ENCODE data around the gene CEBPG. TPM values are rescaled to one million over a fixed set of nuclear protein-coding genes. Genes with fewer than 3 reads are reported as not detected.

Gene CEBPG
- polyA plus RNA-seq, 5 donors = 17.6 to 25.0 (median 19.3) TPM

DNA sequence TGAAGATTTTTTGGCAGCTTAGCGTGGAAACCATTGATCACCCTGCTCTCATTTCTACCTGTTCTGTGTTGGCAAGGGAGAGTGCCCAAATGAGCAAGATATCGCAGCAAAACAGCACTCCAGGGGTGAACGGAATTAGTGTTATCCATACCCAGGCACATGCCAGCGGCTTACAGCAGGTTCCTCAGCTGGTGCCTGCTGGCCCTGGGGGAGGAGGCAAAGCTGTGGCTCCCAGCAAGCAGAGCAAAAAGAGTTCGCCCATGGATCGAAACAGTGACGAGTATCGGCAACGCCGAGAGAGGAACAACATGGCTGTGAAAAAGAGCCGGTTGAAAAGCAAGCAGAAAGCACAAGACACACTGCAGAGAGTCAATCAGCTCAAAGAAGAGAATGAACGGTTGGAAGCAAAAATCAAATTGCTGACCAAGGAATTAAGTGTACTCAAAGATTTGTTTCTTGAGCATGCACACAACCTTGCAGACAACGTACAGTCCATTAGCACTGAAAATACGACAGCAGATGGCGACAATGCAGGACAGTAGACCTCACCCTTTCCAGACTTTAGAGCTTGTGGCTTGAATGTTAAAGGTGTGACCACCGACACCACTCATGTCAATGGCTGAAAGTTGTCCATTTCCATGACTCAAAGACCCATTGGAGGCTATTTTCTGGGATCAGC, 5.8 kb downstream of the CEBPG start:
- DNase-seq = no peak

GRCh38 chr19:33381101-33381500, 7.6 kb downstream of the CEBPG start:
- DNase-seq = no peak

DNA sequence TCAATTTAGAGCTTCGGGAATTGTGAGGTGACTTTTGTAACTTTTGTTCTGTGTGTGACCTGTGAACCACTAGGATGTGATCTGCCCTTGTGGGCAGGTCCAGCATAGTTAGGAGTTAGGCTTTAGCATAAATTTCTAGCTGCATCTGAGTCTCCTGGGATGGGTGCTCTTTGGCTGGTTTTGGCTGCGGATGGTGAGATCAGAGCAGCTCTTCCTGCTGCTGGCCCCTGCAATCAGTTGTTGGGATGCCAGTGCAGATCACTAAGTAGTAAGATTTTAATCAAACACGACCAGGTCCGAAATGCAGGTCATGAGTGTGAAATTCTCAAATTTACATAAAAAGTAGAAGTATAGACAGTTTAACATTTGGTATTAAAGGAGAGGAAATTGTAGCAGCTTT, 8.5 kb downstream of the CEBPG start:
- no peak for DNase-seq

- DNase-seq = no peak
Measured at GRCh38 chr19:33382982-33383381, 9.5 kb downstream of the CEBPG start.

DNA sequence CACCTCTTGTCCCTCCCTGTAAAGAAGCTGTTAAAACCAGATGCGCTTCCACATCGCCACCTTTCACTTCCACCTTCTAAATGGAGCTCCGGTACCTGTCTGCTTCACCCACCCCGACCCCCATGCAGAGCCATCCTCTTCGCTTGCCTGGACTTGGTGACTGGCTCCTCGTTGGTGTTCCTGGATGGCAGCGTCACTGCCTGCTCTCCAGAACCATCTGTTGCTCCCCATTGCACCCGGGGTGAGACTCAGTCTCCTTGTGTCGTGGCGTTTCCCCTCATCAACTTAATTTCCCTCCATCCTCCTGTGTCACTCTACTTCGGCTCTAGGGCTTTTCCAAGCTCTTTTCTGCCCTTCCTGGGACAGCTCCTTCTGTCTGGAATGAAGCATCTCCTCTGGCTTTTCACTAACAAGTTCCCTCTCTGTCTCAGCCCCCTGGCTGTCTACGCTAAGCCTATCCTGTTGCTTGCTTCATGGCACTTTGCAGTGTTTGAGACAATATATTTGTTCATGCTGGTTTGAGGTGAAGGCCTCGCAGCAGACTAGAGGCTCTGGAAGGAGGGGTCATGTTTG, 10.3 kb downstream of the CEBPG start:
- no peak for DNase-seq

- DNase-seq = no peak
Measured at GRCh38 chr19:33384983-33385382, 11.5 kb downstream of the CEBPG start.

DNA sequence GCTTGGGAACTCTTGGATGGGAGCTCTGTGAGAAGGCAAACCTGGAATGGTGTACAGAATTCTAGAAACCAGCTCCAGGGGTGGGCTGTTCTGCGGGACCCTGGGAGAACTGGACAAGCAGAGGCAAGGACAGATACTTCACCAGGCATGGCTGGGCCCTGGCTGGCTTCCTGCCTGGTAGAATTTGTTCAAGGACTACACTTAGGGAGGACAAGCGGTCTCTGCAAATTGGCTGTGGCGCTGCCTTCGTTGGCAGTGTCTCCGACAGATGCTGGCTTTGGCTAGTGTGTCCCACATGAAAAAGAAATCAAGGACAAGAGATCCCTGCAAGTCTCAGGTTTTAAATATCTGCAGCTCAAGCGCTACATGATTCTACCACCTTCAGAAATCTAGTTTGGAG, 12.4 kb downstream of the CEBPG start:
- no peak for DNase-seq

GRCh38 chr19:33386361-33386858, 12.9 kb downstream of the CEBPG start:
- no peak for DNase-seq

GRCh38 chr19:33387351-33388230, 14.1 kb downstream of the CEBPG start:
- no peak for DNase-seq

DNA sequence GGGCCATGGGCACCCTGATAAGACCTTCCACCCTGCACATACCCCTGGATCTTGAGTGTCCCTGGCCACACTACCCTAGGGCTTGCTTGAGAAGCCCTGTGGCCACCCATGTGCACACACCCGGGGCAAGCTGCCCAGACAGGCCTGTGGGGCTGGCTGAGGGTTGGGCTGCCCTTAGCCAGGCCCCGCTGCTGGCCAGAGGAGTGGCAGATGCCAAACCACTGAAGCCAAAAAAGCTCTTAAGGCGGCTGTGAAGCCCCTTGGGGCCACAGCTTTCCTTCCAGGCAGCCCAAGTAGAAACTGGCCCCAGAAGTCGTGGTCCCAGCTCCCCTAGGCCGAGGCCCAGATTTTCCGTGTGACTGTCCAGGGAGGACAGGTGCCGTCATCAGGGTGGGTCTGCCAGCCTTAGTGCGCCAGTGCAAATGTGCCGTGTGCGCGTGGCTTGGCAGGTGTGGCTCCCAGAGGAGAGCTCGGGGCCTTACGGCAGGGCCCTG, 14.8 kb downstream of the CEBPG start:
- no peak for DNase-seq

- DNase-seq = no peak
Measured at GRCh38 chr19:33388725-33389420, 15.4 kb downstream of the CEBPG start.

GRCh38 chr19:33389421-33390100, 16.1 kb downstream of the CEBPG start:
- no peak for DNase-seq

DNA sequence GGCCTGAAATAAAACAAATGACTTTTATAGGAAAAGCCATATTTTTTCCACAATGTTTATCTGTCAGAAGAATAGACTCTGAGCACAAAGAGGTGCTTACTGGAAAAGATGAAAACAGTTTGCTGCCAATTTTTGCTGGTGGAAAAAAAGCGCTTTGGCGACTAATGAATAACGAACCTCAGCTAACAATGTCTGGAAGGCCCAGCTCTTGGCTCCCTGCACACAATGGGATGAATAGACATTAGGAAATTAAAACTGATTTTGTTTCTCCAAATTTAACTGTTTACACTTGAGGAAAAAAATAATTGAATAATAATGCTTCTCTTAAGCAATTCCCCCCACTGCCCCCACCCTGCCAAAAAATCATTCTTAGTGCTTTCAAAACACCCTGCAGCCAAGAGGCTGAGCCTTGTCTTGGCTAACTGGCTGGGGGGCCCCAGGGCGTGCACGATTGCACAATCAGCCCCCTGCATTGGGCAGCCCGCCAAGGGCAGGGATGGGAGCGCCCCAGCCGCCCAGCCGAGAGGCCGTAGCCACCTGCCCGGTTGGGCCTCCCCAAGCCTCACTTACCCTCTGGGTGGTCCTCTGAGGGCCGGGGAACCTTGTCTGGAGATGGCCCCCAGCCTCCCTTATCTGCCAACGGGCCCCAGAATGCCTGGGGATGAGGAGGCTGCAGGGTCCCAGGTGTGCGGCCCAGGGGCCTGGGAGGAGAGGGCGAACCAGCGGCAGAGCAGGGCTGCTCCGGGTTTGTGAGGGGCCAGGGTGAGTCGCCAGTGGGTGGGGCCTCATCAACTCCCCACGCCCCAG, 16.8 kb downstream of the CEBPG start:
- peak; percentile 83 to 85 for DNase-seq

- DNase-seq = no peak
Measured at GRCh38 chr19:33390908-33391630, 17.6 kb downstream of the CEBPG start.

DNA sequence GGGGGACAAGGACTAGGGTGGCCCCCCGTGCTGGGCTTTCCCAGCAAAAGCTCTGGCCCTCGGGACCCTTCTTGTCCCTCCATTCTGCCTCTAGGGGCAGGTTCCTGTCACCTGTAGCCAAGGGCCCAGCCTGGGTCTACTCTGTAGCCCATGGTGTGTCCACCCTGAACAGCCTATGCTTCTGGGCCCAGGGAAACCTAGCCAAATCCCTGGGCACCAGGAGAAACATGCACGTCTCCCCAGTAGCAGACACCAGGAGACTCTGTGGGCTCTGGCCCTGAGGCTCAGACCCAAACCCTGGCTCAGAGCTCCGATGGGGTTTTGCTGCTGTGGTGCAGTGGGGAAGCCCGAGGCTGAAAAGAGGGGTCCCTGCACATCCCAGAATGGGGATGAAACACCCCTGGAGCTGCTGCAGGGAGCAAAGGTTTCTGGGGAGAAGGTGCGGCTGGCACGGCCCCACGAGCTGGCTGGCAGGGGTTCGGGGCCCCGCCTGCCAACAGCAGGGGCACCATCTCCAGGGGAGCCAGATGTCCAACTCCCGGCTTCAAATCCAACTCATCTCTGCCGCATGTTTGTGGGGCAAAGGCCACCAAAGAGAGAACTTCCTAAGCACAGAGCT, 18.2 kb downstream of the CEBPG start:
- DNase-seq = no peak

GRCh38 chr19:33392341-33393285, 19.1 kb downstream of the CEBPG start:
- DNase-seq = no peak

- no peak for DNase-seq
Measured at GRCh38 chr19:33393286-33394005, 19.9 kb downstream of the CEBPG start.
